Parathyroid adenoma (tissue), 2 donors: Measurements from ENCODE around the gene CTDP1.
"Not testable (repeated sequence)": the region's sequence is repeated elsewhere in the genome, so short reads cannot be mapped to it uniquely, and the experiment has no call there.

ENCODE experiments used
- H2AFZ ChIP-seq: fragments of 300-600 bp; sonication (generic); one replicate; pipeline ENCODE4 v1.7.0; 2017; ENCODE audit warnings: antibody characterized with exemption, mild to moderate bottlenecking
- H3K27ac ChIP-seq: fragments of 300-600 bp; sonication (generic); one replicate; pipeline ENCODE4 v1.7.0; 2017
- H3K27me3 ChIP-seq: fragments of 300-600 bp; sonication (generic); one replicate; pipeline ENCODE4 v1.7.0; 2017; ENCODE audit warnings: low read length; ENCODE audit not compliant: control insufficient read depth, insufficient read depth
- H3K36me3 ChIP-seq: fragments of 300-600 bp; sonication (generic); one replicate; pipeline ENCODE4 v1.7.0; 2017; ENCODE audit warnings: low read length; ENCODE audit not compliant: control insufficient read depth, insufficient read depth
- H3K4me1 ChIP-seq: fragments of 300-600 bp; sonication (generic); one replicate; pipeline ENCODE4 v1.7.0; 2017; ENCODE audit warnings: control low read depth
- H3K4me2 ChIP-seq: fragments of 300-600 bp; sonication (generic); one replicate; pipeline ENCODE4 v1.7.0; 2017; ENCODE audit warnings: low read length
- H3K4me3 ChIP-seq: fragments of 300-600 bp; sonication (generic); one replicate; pipeline ENCODE4 v1.7.0; 2017; ENCODE audit warnings: low read depth, low read length
- H3K79me2 ChIP-seq: fragments of 300-600 bp; sonication (generic); one replicate; pipeline ENCODE4 v1.7.0; 2017; ENCODE audit warnings: control low read depth
- H3K9ac ChIP-seq: fragments of 300-600 bp; sonication (generic); one replicate; pipeline ENCODE4 v1.7.0; 2017; ENCODE audit warnings: mild to moderate bottlenecking
- H3K9me3 ChIP-seq: fragments of 300-600 bp; sonication (generic); one replicate; pipeline ENCODE4 v1.7.0; 2017; ENCODE audit warnings: low read length; ENCODE audit not compliant: control insufficient read depth
- CTCF ChIP-seq: fragments of 300-600 bp; sonication (generic); IDR thresholded peaks from one replicate; pipeline ENCODE4 v1.7.0; 2017; ENCODE audit warnings: antibody characterized with exemption, mild to moderate bottlenecking
- donor health status: primary hyperparathyroidism.

CTDP1 gene

DNA sequence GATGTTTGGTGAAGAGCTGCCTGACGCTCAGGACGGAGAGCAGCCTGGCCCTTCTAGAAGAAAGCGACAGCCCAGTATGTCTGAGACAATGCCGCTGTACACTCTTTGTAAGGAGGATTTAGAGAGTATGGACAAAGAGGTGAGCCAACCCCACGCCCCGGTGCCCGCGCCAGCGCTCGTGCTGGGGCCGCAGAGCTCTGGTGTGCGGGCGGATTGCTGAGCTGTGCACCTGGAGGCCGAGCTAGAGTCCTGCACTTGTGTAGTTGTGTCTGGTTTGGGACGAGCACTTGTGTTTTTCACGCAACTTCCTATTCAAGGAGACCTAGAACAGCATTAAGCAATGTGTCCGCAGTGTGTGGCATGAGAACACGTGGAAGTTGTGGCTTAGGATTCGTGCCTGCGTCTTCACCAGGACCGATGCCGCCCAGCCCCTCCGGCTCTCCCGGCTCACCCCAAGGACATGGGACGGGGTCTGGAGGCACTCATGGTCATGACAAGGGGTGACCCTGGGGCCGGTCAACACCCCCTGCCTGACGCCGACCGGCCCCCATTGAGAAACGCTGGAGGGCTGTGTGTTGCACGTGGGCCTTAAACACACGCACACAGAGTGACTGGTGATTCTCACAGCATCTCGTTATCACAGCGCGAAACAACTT is 49.5 kb downstream of the CTDP1 start:
- no peak for TF ChIP-seq CTCF
- no peaks in the 10 kb centered on the region for H3K27me3 ChIP-seq
- peaks cover 3% of the 10 kb centered on the region for H3K36me3 ChIP-seq
- H3K4me1 ChIP-seq = no peaks in the 10 kb centered on the region
- H3K4me2 ChIP-seq = no peak overlapping the region
- no peak overlapping the region for H3K9ac ChIP-seq
- peaks cover 5% of the 10 kb centered on the region for H3K79me2 ChIP-seq
- no peaks in the 10 kb centered on the region for H3K9me3 ChIP-seq
- H3K27ac ChIP-seq = no peak overlapping the region
- H2AFZ ChIP-seq = no peak overlapping the region
- H3K4me3 ChIP-seq = no peak overlapping the region

DNA sequence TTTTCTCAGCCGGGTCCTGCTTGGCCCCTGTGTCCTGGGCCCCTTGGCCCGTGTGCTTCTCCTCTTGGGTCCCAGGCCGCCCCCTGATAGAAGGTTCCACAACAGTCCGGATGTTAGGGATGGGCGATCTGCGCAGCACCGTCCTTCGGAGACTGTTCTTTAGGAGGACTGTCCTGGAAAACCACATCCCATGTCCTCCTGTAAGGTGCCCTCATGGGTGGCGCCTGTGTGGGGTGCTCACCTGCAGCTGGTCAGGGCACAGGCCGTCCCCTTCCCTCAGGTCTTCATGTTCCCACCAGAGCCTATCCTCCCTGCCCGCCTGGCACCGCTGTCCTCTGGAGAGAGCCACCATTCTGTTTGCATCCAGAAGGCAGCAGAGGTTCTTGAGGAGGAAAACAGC is 50.0 kb downstream of the CTDP1 start:
- H3K4me2 ChIP-seq = no peak overlapping the region
- H3K9ac ChIP-seq = no peak overlapping the region
- TF ChIP-seq CTCF = no peak
- H3K79me2 ChIP-seq = peaks cover 5% of the 10 kb centered on the region
- no peak overlapping the region for H3K4me3 ChIP-seq
- H3K4me1 ChIP-seq = no peaks in the 10 kb centered on the region
- no peaks in the 10 kb centered on the region for H3K27me3 ChIP-seq
- H2AFZ ChIP-seq = no peak overlapping the region
- peaks cover 3% of the 10 kb centered on the region for H3K36me3 ChIP-seq
- no peak overlapping the region for H3K27ac ChIP-seq
- no peaks in the 10 kb centered on the region for H3K9me3 ChIP-seq

DNA sequence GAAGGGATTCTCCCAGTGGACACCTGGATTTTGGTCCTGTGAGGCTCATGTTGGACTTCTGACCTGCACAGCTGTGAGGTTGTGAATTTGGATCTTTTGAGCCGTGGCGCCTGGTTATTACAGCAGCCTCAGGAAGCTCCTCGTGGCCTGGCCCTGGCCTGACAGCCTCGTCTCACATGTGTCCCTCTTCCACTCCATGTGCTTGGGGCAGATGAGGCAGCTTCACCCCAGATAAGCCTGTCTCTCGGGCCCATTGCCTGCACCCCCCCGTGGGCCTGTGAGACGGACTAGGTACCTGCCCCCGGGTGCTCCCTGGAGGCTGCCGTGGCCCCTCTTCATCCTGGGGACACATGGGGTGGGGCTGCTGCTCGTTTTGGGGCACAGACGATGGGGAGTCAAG is 51.2 kb downstream of the CTDP1 start:
- H3K9me3 ChIP-seq = no peaks in the 10 kb centered on the region
- no peak overlapping the region for H3K27ac ChIP-seq
- H3K27me3 ChIP-seq = no peaks in the 10 kb centered on the region
- peaks cover 3% of the 10 kb centered on the region for H3K36me3 ChIP-seq
- H3K4me2 ChIP-seq = no peak overlapping the region
- no peak for TF ChIP-seq CTCF
- no peaks in the 10 kb centered on the region for H3K4me1 ChIP-seq
- no peak overlapping the region for H3K4me3 ChIP-seq
- H3K9ac ChIP-seq = no peak overlapping the region
- H3K79me2 ChIP-seq = peaks cover under 1% of the 10 kb centered on the region
- no peak overlapping the region for H2AFZ ChIP-seq

GRCh38 chr18:79731881-79732720 is 52.5 kb downstream of the CTDP1 start:
- not testable (repeated sequence) for H3K4me1 ChIP-seq, H3K9ac ChIP-seq, H3K27me3 ChIP-seq, H3K36me3 ChIP-seq, H2AFZ ChIP-seq, H3K9me3 ChIP-seq, H3K79me2 ChIP-seq, H3K4me3 ChIP-seq, H3K27ac ChIP-seq, H3K4me2 ChIP-seq

DNA sequence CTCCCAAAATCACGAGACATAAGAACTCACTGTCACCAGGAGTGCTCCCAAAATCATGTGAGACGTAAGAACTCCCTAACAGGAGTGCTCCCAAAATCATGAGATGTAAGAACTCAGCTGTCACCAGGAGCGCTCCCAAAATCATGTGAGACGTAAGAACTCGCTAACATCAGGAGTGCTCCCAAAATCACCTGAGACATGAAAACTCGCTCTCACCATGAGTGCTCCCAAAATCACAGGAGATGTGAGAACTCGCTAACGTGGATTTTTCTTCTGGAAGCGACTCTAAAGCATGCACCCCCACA is 53.1 kb downstream of the CTDP1 start:
- Histone ChIP-seq H3K27me3 (no peaks in the 10 kb centered on the region), H3K9ac (no peak overlapping the region), H3K4me3 (no peak overlapping the region), H3K9me3 (no peaks in the 10 kb centered on the region), H3K79me2 (no peaks in the 10 kb centered on the region), H3K4me1 (no peaks in the 10 kb centered on the region), H3K4me2 (no peak overlapping the region), H3K36me3 (peaks cover 3% of the 10 kb centered on the region), H2AFZ (no peak overlapping the region), H3K27ac (no peak overlapping the region)
- TF ChIP-seq CTCF = no peak
